GM21723 (cell line): ENCODE data around the gene NALCN.

Source experiments
- ATAC-seq: cut with Tn5 transposase; IDR thresholded peaks from one replicate; pipeline ENCODE4 v1.9.1; 2021; ENCODE audit warnings: mild to moderate bottlenecking, moderate library complexity; ENCODE audit not compliant: unreplicated experiment

Gene NALCN

GRCh38 chr13:101211261-101211660 is 205.0 kb downstream of the NALCN start:
- ATAC-seq, result no peak

- no peak for ATAC-seq
Measured at GRCh38 chr13:101210774-101211173, 205.5 kb downstream of the NALCN start.

GRCh38 chr13:101209206-101209893 is 207.0 kb downstream of the NALCN start:
- no peak for ATAC-seq

- ATAC-seq, result no peak
Measured at GRCh38 chr13:101205408-101205807, 210.9 kb downstream of the NALCN start.

GRCh38 chr13:101204270-101205020 is 211.9 kb downstream of the NALCN start:
- ATAC-seq, result no peak

- ATAC-seq, result no peak
Measured at GRCh38 chr13:101202590-101202989, 213.7 kb downstream of the NALCN start.

- no peak for ATAC-seq
Measured at GRCh38 chr13:101190976-101191375, 225.3 kb downstream of the NALCN start.

- no peak for ATAC-seq
Measured at GRCh38 chr13:101190337-101190736, 226.0 kb downstream of the NALCN start.

- ATAC-seq, result no peak
Measured at GRCh38 chr13:101185606-101186005, 230.7 kb downstream of the NALCN start.

GRCh38 chr13:101181076-101181685 is 235.1 kb downstream of the NALCN start:
- ATAC-seq, result no peak

- ATAC-seq, result no peak
Measured at GRCh38 chr13:101179021-101179420, 237.3 kb downstream of the NALCN start.

- no peak for ATAC-seq
Measured at GRCh38 chr13:101178406-101178805, 237.9 kb downstream of the NALCN start.

- ATAC-seq, result no peak
Measured at GRCh38 chr13:101170306-101170705, 246.0 kb downstream of the NALCN start.

- ATAC-seq, result no peak
Measured at GRCh38 chr13:101157261-101157660, 259.0 kb downstream of the NALCN start.

- peak; percentile 51 for ATAC-seq
Measured at GRCh38 chr13:101155920-101156319, 260.4 kb downstream of the NALCN start.

GRCh38 chr13:101152184-101152583 is 264.1 kb downstream of the NALCN start:
- ATAC-seq, result no peak

GRCh38 chr13:101150998-101151397 is 265.3 kb downstream of the NALCN start:
- no peak for ATAC-seq

GRCh38 chr13:101149735-101150384 is 266.4 kb downstream of the NALCN start:
- ATAC-seq, result no peak

GRCh38 chr13:101146101-101146898 is 270.0 kb downstream of the NALCN start:
- ATAC-seq, result no peak

GRCh38 chr13:101144808-101145419 is 271.4 kb downstream of the NALCN start:
- ATAC-seq, result peak; percentile 83
